DMS153 treated with DMSO at 0.1 percent for 48 hours (cell line): Measurements from ENCODE around the gene AREL1.

Source experiments
- DNase-seq: peaks from one replicate; lab custom pipeline; 2025; ENCODE audit not compliant: unreplicated experiment; lab: John Stamatoyannopoulos, UW

Gene AREL1

GRCh38 chr14:74638966-74639365 is 73.9 kb downstream of the AREL1 start:
- DNase-seq: no peak

GRCh38 chr14:74638066-74638465 is 74.8 kb downstream of the AREL1 start:
- no peak for DNase-seq

- no peak for DNase-seq
Measured at GRCh38 chr14:74637178-74637550, 75.7 kb downstream of the AREL1 start.

- no peak for DNase-seq
Measured at GRCh38 chr14:74636424-74637177, 76.3 kb downstream of the AREL1 start.

- DNase-seq: no peak
Measured at GRCh38 chr14:74635847-74636246, 77.0 kb downstream of the AREL1 start.

- no peak for DNase-seq
Measured at GRCh38 chr14:74634964-74635363, 77.9 kb downstream of the AREL1 start.

GRCh38 chr14:74634481-74634880 is 78.4 kb downstream of the AREL1 start:
- no peak for DNase-seq

- DNase-seq: no peak
Measured at GRCh38 chr14:74630881-74631690, 81.8 kb downstream of the AREL1 start.

GRCh38 chr14:74628418-74628817 is 84.5 kb downstream of the AREL1 start:
- no peak for DNase-seq

GRCh38 chr14:74627076-74627475 is 85.8 kb downstream of the AREL1 start:
- DNase-seq: no peak

GRCh38 chr14:74622257-74622656 is 90.6 kb downstream of the AREL1 start:
- no peak for DNase-seq

- DNase-seq: no peak
Measured at GRCh38 chr14:74621556-74621955, 91.3 kb downstream of the AREL1 start.

GRCh38 chr14:74620923-74621322 is 92.0 kb downstream of the AREL1 start:
- no peak for DNase-seq

- no peak for DNase-seq
Measured at GRCh38 chr14:74620497-74620921, 92.4 kb downstream of the AREL1 start.

GRCh38 chr14:74619672-74620131 is 93.2 kb downstream of the AREL1 start:
- DNase-seq: no peak

- DNase-seq: no peak
Measured at GRCh38 chr14:74618078-74618952, 94.6 kb downstream of the AREL1 start.

- no peak for DNase-seq
Measured at GRCh38 chr14:74616996-74617700, 95.7 kb downstream of the AREL1 start.

- no peak for DNase-seq
Measured at GRCh38 chr14:74616507-74616906, 96.4 kb downstream of the AREL1 start.

- DNase-seq: no peak
Measured at GRCh38 chr14:74615735-74616134, 97.1 kb downstream of the AREL1 start.
